Keratinocyte (primary cell): ENCODE data around the gene QRICH1. TPM values are rescaled to one million over a fixed set of nuclear protein-coding genes. Genes with fewer than 3 reads are reported as not detected.

ENCODE experiments used
- DNase-seq: peaks from one replicate; pipeline ENCODE4 v3.0.0-alpha.2; 2011; ENCODE audit warnings: low read depth, missing footprints, low spot score
- FAIRE-seq: peaks from 2 replicates; lab custom pipeline; 2011; peaks lifted over from hg19 to GRCh38; lab: Jason Lieb, UNC
- H2AFZ ChIP-seq: 2 replicates; pipeline ENCODE4 v1.6.0; 2012; ENCODE audit warnings: low read length, control low read depth, inconsistent platforms; ENCODE audit not compliant: control insufficient read depth
- H3K27ac ChIP-seq: 2 replicates; pipeline ENCODE4 v1.5.1; 2011; ENCODE audit warnings: low read length; ENCODE audit not compliant: control insufficient read depth, insufficient read depth
- H3K27me3 ChIP-seq: 3 replicates; pipeline ENCODE4 v1.6.0; 2011; ENCODE audit warnings: low read length; ENCODE audit not compliant: control insufficient read depth, insufficient read depth; ENCODE audit errors: extremely low read depth
- H3K36me3 ChIP-seq, 2 experiments: 2 replicates in 1 of 2; 3 replicates in 1 of 2; pipeline ENCODE4 v1.5.1; 2011; ENCODE audit warnings: low read length in 2 of 2, mild to moderate bottlenecking in 1 of 2; ENCODE audit not compliant: control insufficient read depth in 2 of 2, insufficient read depth in 2 of 2; ENCODE audit errors: extremely low read depth in 1 of 2
- H3K4me1 ChIP-seq: 3 replicates; pipeline ENCODE4 v1.5.1; 2011; ENCODE audit warnings: low read length; ENCODE audit not compliant: control insufficient read depth, insufficient read depth; ENCODE audit errors: extremely low read depth
- H3K4me2 ChIP-seq: 3 replicates; pipeline ENCODE4 v1.6.0; 2011; ENCODE audit warnings: low read depth, low read length; ENCODE audit not compliant: control insufficient read depth, insufficient read depth; ENCODE audit errors: extremely low read depth
- H3K4me3 ChIP-seq, 3 experiments: fragments of 200-600 bp in 1 of 3; sonication (generic) in 1 of 3; 2 replicates in 2 of 3; 3 replicates in 1 of 3; pipeline ENCODE4 v1.5.1; 2011 to 2016; ENCODE audit warnings: low read length in 3 of 3, mild to moderate bottlenecking in 3 of 3, control low read depth in 2 of 3, inconsistent platforms in 1 of 3, low read depth in 1 of 3, mixed read lengths in 1 of 3, mixed run types in 1 of 3, moderate library complexity in 1 of 3; ENCODE audit not compliant: control insufficient read depth in 2 of 3, insufficient read depth in 2 of 3; ENCODE audit errors: extremely low read depth in 1 of 3
- H3K79me2 ChIP-seq: 2 replicates; pipeline ENCODE4 v1.6.0; 2012; ENCODE audit warnings: low read length; ENCODE audit not compliant: control insufficient read depth, insufficient read depth
- H3K9ac ChIP-seq: 3 replicates; pipeline ENCODE4 v1.6.0; 2011; ENCODE audit warnings: low read length; ENCODE audit not compliant: control insufficient read depth, insufficient read depth; ENCODE audit errors: extremely low read depth
- H3K9me1 ChIP-seq: 3 replicates; pipeline ENCODE4 v1.6.0; 2011; ENCODE audit warnings: low read length; ENCODE audit not compliant: control insufficient read depth, insufficient read depth; ENCODE audit errors: extremely low read depth
- H3K9me3 ChIP-seq: 2 replicates; pipeline ENCODE4 v1.5.1; 2012; ENCODE audit warnings: low read depth, low read length; ENCODE audit not compliant: control insufficient read depth
- H4K20me1 ChIP-seq: 3 replicates; pipeline ENCODE4 v1.6.0; 2011; ENCODE audit warnings: low read length; ENCODE audit not compliant: control insufficient read depth, insufficient read depth; ENCODE audit errors: extremely low read depth
- CTCF ChIP-seq, 3 experiments: IDR thresholded peaks in 1 of 3; conservative IDR thresholded peaks in 1 of 3; optimal IDR thresholded peaks in 1 of 3; 2 replicates in 2 of 3; 3 replicates in 1 of 3; pipeline versions ENCODE3 to v1.5.1; 2011; ENCODE audit warnings: low read length in 3 of 3, mild to moderate bottlenecking in 3 of 3, moderate library complexity in 2 of 3, control low read depth in 1 of 3, inconsistent platforms in 1 of 3; ENCODE audit not compliant: insufficient read depth in 2 of 3; ENCODE audit errors: extremely low read depth in 1 of 3
- EZH2 ChIP-seq: IDR thresholded peaks from one replicate; pipeline ENCODE4 v1.6.1; 2012; ENCODE audit warnings: inconsistent platforms, mild to moderate bottlenecking, low read length, moderate library complexity
- dilution Hi-C: fragments of 300-500 bp; cut with MboI; formaldehyde crosslinking; loops from one replicate; pipeline ENCODE4 v1.7.0; 2020; ENCODE audit warnings: low sequenced_read_pairs; ENCODE audit not compliant: extremely low pct_ligation_motif_present
- polyA plus RNA-seq, 5 experiments: library from polyadenylated mRNA; depleted of rRNA in 3 of 5; stranded (reverse) in 3 of 5; stranded (forward) in 1 of 5; unstranded in 1 of 5; fragments of >200 nt; gene quantifications; 1 replicate in 1 of 5; 2 replicates in 3 of 5; 3 replicates in 1 of 5; pipeline versions ENCODE4 v1.2.1 to v1.2.3, GENCODE V29; 2011 to 2012; ENCODE audit warnings: missing spikeins in 2 of 5, low read depth in 1 of 5, low replicate concordance in 1 of 5

The QRICH1 gene
- polyA plus RNA-seq, 1 donor (not counting 4 experiments of a cell fraction or from before 2014, with no cell fraction given), result 60.4 TPM

GRCh38 chr3:49100046-49100615 lies 6.3 kb upstream of the QRICH1 start:
- Histone ChIP-seq H3K79me2 (peaks cover 16% of the 10 kb centered on the region), H3K27me3 (no peaks in the 10 kb centered on the region), H3K27ac (no peak overlapping the region), H2AFZ (no peak overlapping the region), H3K9ac (no peak overlapping the region), H4K20me1 (no peaks in the 10 kb centered on the region), H3K36me3 (peaks cover 39 to 45% of the 10 kb centered on the region in 2 experiments), H3K4me3 (no peak overlapping the region), H3K9me1 (no peaks in the 10 kb centered on the region), H3K4me1 (peaks cover 7% of the 10 kb centered on the region), H3K9me3 (no peaks in the 10 kb centered on the region), H3K4me2 (no peak overlapping the region)
- TF ChIP-seq CTCF (optimal IDR thresholded peaks at IDR 0.05 in 1 of 3, IDR thresholded peaks at IDR 0.05 in 1 of 3, conservative IDR thresholded peaks at IDR 0.05 in 1 of 3; ENCODE audit: extremely low read depth in 1 of 3, insufficient read depth in 2 of 3, low read length in 3 of 3), result no peak
- no peak for TF ChIP-seq EZH2
- dilution Hi-C loops, result no loop called here
- DNase-seq, result no peak
- FAIRE-seq, result no peak

GRCh38 chr3:49098910-49099630 lies 5.2 kb upstream of the QRICH1 start:
- TF ChIP-seq EZH2 (no peak), CTCF (optimal IDR thresholded peaks at IDR 0.05 in 1 of 3, IDR thresholded peaks at IDR 0.05 in 1 of 3, conservative IDR thresholded peaks at IDR 0.05 in 1 of 3; ENCODE audit: extremely low read depth in 1 of 3, insufficient read depth in 2 of 3, low read length in 3 of 3) (no peak)
- no peaks in the 10 kb centered on the region for H3K27me3 ChIP-seq
- DNase-seq (no peak), FAIRE-seq (no peak)
- H4K20me1 ChIP-seq, result no peaks in the 10 kb centered on the region
- H3K79me2 ChIP-seq, result peaks cover 12% of the 10 kb centered on the region
- H3K9ac ChIP-seq, result no peak overlapping the region
- H3K9me3 ChIP-seq, result no peaks in the 10 kb centered on the region
- H3K27ac ChIP-seq, result no peak overlapping the region
- dilution Hi-C loops, result no loop called here
- peaks cover 12% of the 10 kb centered on the region for H3K4me1 ChIP-seq
- H3K4me2 ChIP-seq, result no peak overlapping the region
- H3K36me3 ChIP-seq, result peaks cover 39 to 45% of the 10 kb centered on the region in 2 experiments
- H3K9me1 ChIP-seq, result no peaks in the 10 kb centered on the region
- H2AFZ ChIP-seq, result no peak overlapping the region
- no peak overlapping the region for H3K4me3 ChIP-seq
